B cell (primary cell): ENCODE data around the gene SKP1. TPM values are rescaled to one million over a fixed set of nuclear protein-coding genes. Genes with fewer than 3 reads are reported as not detected.

Source experiments
- ATAC-seq: fragments of 200-7000 bp; cut with Tn5 transposase; one replicate; pipeline ENCODE4 v1.10.0; 2021; ENCODE audit warnings: low read depth, mild to moderate bottlenecking, moderate number of reproducible peaks, moderate library complexity
- CTCF ChIA-PET: fragments of 350-600 bp; sonication (Branson Sonifier 250); formaldehyde crosslinking; loops from one replicate; lab custom pipeline; 2021; ENCODE audit warnings: antibody characterized with exemption, inconsistent platforms; lab: Charles Lee
- POLR2A ChIA-PET: fragments of 350-600 bp; sonication (Branson Sonifier 250); formaldehyde crosslinking; loops from one replicate; lab custom pipeline; 2021; ENCODE audit warnings: antibody characterized with exemption; lab: Charles Lee
- DNase-seq: peaks from one replicate; pipeline ENCODE4 v3.0.0; 2013
- H2AFZ ChIP-seq: 2 replicates; pipeline ENCODE4 v1.6.1; 2012; ENCODE audit warnings: mild to moderate bottlenecking, low read depth, low read length; ENCODE audit not compliant: insufficient read depth, poor library complexity, severe bottlenecking
- H3K27ac ChIP-seq, 2 donors: 1 replicate in 1 of 2; 2 replicates in 1 of 2; pipeline ENCODE4 v1.5.1; 2012 to 2013; ENCODE audit warnings: low read length in 2 of 2, mild to moderate bottlenecking in 2 of 2, moderate library complexity in 1 of 2
- H3K27me3 ChIP-seq, 4 experiments: fragments of 200-600 bp in 1 of 4; sonication (generic) in 1 of 4; replicated peaks in 1 of 4; 1 replicate in 2 of 4; 2 replicates in 2 of 4; pipeline versions ENCODE4 v1.6.1 to v1.7.0; 2013 to 2016; ENCODE audit warnings: low read length in 3 of 4, mild to moderate bottlenecking in 2 of 4, mixed read lengths in 1 of 4, moderate library complexity in 1 of 4; ENCODE audit not compliant: insufficient read depth in 4 of 4, control insufficient read depth in 3 of 4; ENCODE audit errors: control extremely low read depth in 1 of 4
- H3K36me3 ChIP-seq, 2 experiments: replicated peaks in 1 of 2; 1 replicate in 1 of 2; 2 replicates in 1 of 2; pipeline versions ENCODE4 v1.6.1 to v1.7.1; 2013; ENCODE audit warnings: low read length in 1 of 2; ENCODE audit not compliant: insufficient read depth in 2 of 2, control insufficient read depth in 1 of 2; ENCODE audit errors: control extremely low read depth in 1 of 2, extremely low read depth in 1 of 2
- H3K4me1 ChIP-seq, 2 donors: fragments of 200-600 bp in 1 of 2; sonication (generic) in 1 of 2; 1 replicate in 1 of 2; 2 replicates in 1 of 2; pipeline versions ENCODE4 v1.5.1 to v1.6.1; 2013 to 2017; ENCODE audit warnings: low read length in 2 of 2; ENCODE audit not compliant: control insufficient read depth in 2 of 2, insufficient read depth in 2 of 2
- H3K4me2 ChIP-seq: replicated peaks from 2 replicates; pipeline ENCODE3; 2012; ENCODE audit warnings: mild to moderate bottlenecking, low read depth, low read length; ENCODE audit not compliant: poor library complexity, severe bottlenecking
- H3K4me3 ChIP-seq, 5 experiments: fragments of 200-600 bp in 1 of 5; sonication (generic) in 1 of 5; 1 replicate in 3 of 5; 2 replicates in 2 of 5; pipeline versions ENCODE4 v1.5.1 to v1.7.0; 2011 to 2016; ENCODE audit warnings: low read length in 4 of 5, mild to moderate bottlenecking in 4 of 5, low read depth in 2 of 5, control low read depth in 1 of 5, moderate library complexity in 1 of 5; ENCODE audit not compliant: insufficient read depth in 1 of 5; ENCODE audit errors: control extremely low read depth in 1 of 5, extremely low read depth in 1 of 5
- H3K79me2 ChIP-seq: fragments of 200-600 bp; sonication (generic); one replicate; pipeline ENCODE4 v1.6.0; 2016; ENCODE audit warnings: low read length; ENCODE audit not compliant: control insufficient read depth, insufficient read depth
- H3K9ac ChIP-seq: fragments of 200-600 bp; sonication (generic); 2 replicates; pipeline ENCODE4 v1.6.1; 2017; ENCODE audit warnings: mild to moderate bottlenecking, low read length, moderate library complexity
- H3K9me3 ChIP-seq, 3 donors: one replicate each; pipeline versions ENCODE4 v1.6.1 to v1.7.1; 2013; ENCODE audit warnings: low read length in 2 of 3; ENCODE audit not compliant: control insufficient read depth in 2 of 3, insufficient read depth in 1 of 3; ENCODE audit errors: control extremely low read depth in 1 of 3
- H4K20me1 ChIP-seq: 2 replicates; pipeline ENCODE4 v1.6.0; 2012; ENCODE audit warnings: mild to moderate bottlenecking, low read length; ENCODE audit not compliant: insufficient read depth, control insufficient read depth, poor library complexity, severe bottlenecking
- H3K27ac Mint-ChIP-seq: one replicate; pipeline ENCODE4 v1.8.0; 2021; ENCODE audit warnings: mixed read lengths
- H3K27me3 Mint-ChIP-seq: one replicate; pipeline ENCODE4 v1.8.0; 2021; ENCODE audit warnings: mixed read lengths
- H3K4me1 Mint-ChIP-seq: one replicate; pipeline ENCODE4 v1.8.0; 2021; ENCODE audit warnings: mixed read lengths
- H3K4me3 Mint-ChIP-seq: one replicate; pipeline ENCODE4 v1.8.0; 2021; ENCODE audit warnings: mixed read lengths
- H3K9me3 Mint-ChIP-seq: one replicate; pipeline ENCODE4 v1.8.0; 2022; ENCODE audit warnings: mixed read lengths; ENCODE audit not compliant: insufficient read depth
- EZH2 ChIP-seq: IDR thresholded peaks from 2 replicates; pipeline ENCODE4 v1.6.1; 2012; ENCODE audit warnings: borderline replicate concordance, low read depth, mild to moderate bottlenecking, moderate library complexity, low read length; ENCODE audit not compliant: insufficient read depth, poor library complexity, severe bottlenecking
- WGBS: methylation state at CpG from one replicate; pipeline ENCODE4 v1.1.5; 2013; ENCODE audit warnings: missing lambda C conversion rate; ENCODE audit not compliant: insufficient coverage; 5-methylcytosine and 5-hydroxymethylcytosine counted together
- intact Hi-C: fragments of 100-400 bp; cut with micrococcal nuclease; formaldehyde crosslinking; loops from one replicate; pipeline ENCODE4 v1.10.0; 2022
- polyA plus RNA-seq: library from polyadenylated mRNA; depleted of rRNA; stranded (reverse); fragments of >200 nt; gene quantifications from 2 replicates; pipeline ENCODE4 v1.2.3, GENCODE V29; 2012
- total RNA-seq, 2 donors: library from RNA; stranded (reverse); fragments of 120-200 nt in 1 of 2; gene quantifications; 1 replicate in 1 of 2; 2 replicates in 1 of 2; pipeline versions ENCODE4 v1.2.3 to v1.2.4, GENCODE V29; 2013 to 2022
- TF ChIP-seq, protein P1 (sequence below): fragments of 200-600 bp; IDR thresholded peaks from one replicate; pipeline ENCODE4 v1.8.0; 2022; ENCODE audit warnings: antibody characterized with exemption, mild to moderate bottlenecking

Gene SKP1
- total and polyA plus RNA-seq, 2 donors (not counting 1 experiment from before 2014, with no cell fraction given) = 108 to 186 TPM

DNA sequence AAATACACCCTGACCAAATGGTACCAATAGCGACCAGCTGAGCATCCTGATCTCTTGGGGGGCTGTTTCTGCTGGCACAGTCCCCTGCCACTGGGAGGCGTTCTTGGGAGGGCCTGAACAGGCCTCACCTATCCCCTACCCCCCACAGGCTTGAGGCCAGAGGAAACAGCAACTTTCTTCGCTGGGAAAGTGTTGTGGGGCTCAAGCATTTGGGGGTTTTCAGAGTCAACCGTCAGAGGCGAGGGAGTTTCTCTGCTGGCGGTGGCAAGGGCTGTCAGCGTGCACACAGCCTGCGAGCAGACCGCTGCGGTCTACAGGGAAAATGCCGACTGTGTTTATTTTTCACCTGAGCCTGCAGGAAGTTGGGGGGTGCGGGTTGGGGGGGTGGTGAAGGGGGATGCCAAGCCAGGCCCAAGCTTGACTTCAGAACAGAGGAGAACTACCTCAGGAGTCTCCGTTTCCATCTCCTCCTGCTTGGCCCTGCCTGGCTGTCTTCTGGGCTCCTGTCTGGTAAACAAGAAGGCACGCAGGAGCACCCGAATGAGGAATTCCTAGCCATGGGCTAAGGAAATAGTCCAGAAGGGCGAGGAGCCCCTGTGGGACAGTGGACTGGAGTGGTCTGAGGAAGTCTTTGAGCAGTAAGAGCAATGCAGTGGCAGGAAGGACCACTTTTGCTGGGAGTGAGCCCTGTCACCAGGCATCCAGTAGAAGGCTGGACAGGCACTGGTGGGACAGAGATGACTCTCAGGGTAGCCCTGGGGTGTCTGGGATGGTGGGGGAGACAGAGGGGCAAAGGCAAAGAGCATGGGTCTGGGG, 44.2 kb downstream of the SKP1 start:
- Histone ChIP-seq H3K27me3 (no peaks in the 10 kb centered on the region), H3K27ac (peak overlapping the region; percentile 36 to 81), H3K9ac (peak overlapping the region; percentile 25), H3K4me2 (peak overlapping the region; percentile 57), H3K9me3 (no peaks in the 10 kb centered on the region), H2AFZ (no peak overlapping the region), H3K4me1 (peaks cover 21 to 61% of the 10 kb centered on the region in 2 donors), H3K36me3 (peaks cover 0 to 26% of the 10 kb centered on the region in 2 experiments), H4K20me1 (peaks cover 20% of the 10 kb centered on the region), H3K79me2 (peaks cover 29% of the 10 kb centered on the region), H3K4me3 (no peak overlapping the region)
- no peak for TF ChIP-seq EZH2
- TF ChIP-seq, protein P1, sequence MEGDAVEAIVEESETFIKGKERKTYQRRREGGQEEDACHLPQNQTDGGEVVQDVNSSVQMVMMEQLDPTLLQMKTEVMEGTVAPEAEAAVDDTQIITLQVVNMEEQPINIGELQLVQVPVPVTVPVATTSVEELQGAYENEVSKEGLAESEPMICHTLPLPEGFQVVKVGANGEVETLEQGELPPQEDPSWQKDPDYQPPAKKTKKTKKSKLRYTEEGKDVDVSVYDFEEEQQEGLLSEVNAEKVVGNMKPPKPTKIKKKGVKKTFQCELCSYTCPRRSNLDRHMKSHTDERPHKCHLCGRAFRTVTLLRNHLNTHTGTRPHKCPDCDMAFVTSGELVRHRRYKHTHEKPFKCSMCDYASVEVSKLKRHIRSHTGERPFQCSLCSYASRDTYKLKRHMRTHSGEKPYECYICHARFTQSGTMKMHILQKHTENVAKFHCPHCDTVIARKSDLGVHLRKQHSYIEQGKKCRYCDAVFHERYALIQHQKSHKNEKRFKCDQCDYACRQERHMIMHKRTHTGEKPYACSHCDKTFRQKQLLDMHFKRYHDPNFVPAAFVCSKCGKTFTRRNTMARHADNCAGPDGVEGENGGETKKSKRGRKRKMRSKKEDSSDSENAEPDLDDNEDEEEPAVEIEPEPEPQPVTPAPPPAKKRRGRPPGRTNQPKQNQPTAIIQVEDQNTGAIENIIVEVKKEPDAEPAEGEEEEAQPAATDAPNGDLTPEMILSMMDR = peak; percentile 39
- DNase-seq = peak; percentile 85
- H3K4me1 Mint-ChIP-seq = peaks cover 48% of the 10 kb centered on the region
- peak; percentile 78 for ATAC-seq
- peak overlapping the region; percentile 89 for H3K27ac Mint-ChIP-seq
- H3K4me3 Mint-ChIP-seq = peak overlapping the region; percentile 64
- no peaks in the 10 kb centered on the region for H3K9me3 Mint-ChIP-seq
- POLR2A ChIA-PET = interaction anchor here (2.0 kb wide), 1 partner anchor 18 kb away, joined by 4 read pairs; the partner anchor contains the start of gene TCF7
- WGBS = 34% methylated on average over 16 of the region's 16 CpGs
- CTCF ChIA-PET = interaction anchor here (0.9 to 25.7 kb wide), 4 partner anchors 9 to 93 kb away, joined by 3 to 644 read pairs (median 12); no protein-coding TSS in a partner anchor
- intact Hi-C loops = loop anchor here (2.0 kb wide), 1 partner anchor 18 kb away; the partner anchor contains the start of gene TCF7
- H3K27me3 Mint-ChIP-seq = no peaks in the 10 kb centered on the region
